ENCODE data around the gene EVC2. TPM values are rescaled to one million over a fixed set of nuclear protein-coding genes. Genes with fewer than 3 reads are reported as not detected.

EVC2 gene
- total RNA-seq, 2 experiments from 2014 or later, result 3.4 TPM; not detected in 1

DNA sequence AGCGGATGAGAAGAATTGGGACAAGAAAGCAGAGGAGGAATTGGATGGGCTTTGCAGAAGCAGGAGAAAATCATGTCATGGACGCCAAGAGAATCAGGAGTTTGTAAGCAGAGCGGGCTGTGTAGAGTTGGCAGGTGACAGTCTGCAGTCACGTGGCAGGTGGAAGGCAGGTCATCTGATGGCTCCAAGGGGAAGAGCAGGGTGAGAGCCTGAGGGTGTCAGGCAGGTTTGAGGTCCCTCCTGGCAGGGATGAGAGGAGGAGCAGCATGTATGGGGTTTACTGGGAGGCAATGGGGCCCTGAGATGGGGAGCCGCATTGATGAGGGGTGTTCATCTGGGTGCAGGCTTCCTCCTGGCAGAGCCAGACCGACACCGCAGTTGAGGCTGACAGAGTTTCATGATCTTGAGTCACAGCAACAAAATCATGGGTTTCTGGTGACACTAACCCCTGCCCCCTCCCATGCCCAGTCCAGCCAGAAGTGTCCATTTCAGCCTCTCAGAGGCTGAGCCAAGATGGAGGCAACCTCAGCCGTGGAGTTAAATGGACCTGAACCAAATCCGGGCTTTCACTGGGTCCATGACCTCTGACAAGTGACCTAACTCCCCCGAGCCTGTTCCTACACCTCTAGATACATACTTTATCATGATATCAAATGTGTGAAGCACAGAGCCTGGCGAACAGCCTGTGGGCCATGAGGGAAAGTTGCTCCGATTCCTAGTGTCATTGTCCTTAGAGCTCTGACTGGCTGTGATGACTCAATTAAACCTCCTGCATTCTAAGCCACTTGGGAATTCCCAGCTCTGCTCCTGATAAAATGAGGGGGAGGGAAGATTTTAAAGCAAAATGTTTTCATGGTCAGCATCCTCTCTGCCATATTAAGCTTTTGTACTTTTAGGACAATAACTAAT is 38.7 kb upstream of the EVC2 start:
- no peak overlapping the region for H3K4me2 ChIP-seq (ENCODE audit: low read length)
- no TSS peak for BruUV-seq (replicated peaks)
- no peak overlapping the region for H2AFZ ChIP-seq (ENCODE audit: low read length)
- no peaks in the 10 kb centered on the region for H4K20me1 ChIP-seq (ENCODE audit: insufficient read depth, low read length)
- intact Hi-C loops (cut with micrococcal nuclease; ENCODE audit: unreplicated experiment), result no loop called here
- no peaks in the 10 kb centered on the region for H3K9me3 ChIP-seq (ENCODE audit: low read length)
- H3K36me3 ChIP-seq (ENCODE audit: insufficient read depth, low read length), result no peaks in the 10 kb centered on the region
- no peaks in the 10 kb centered on the region for H3K9me2 ChIP-seq (ENCODE audit: insufficient read depth, low read length)
- TF ChIP-seq CTCF (conservative IDR thresholded peaks at IDR 0.05; ENCODE audit: low read length), result no peak
- TF ChIP-seq EZH2phosphoT487 (IDR thresholded peaks at IDR 0.05; ENCODE audit: borderline replicate concordance, low read depth, low read length), result no peak
- POLR2A ChIA-PET, result interaction anchor here (0.6 kb wide), 1 partner anchor 99 kb away, joined by 4 read pairs; no protein-coding TSS in a partner anchor
- no peaks in the 10 kb centered on the region for H3K79me2 ChIP-seq (ENCODE audit: insufficient read depth, low read depth, low read length)
- no peak overlapping the region for H3K27ac ChIP-seq (ENCODE audit: low read depth, low read length, poor library complexity, severe bottlenecking)
- H3K4me3 ChIP-seq (ENCODE audit: low read depth, low read length, poor library complexity, severe bottlenecking), result no peak overlapping the region
- CTCF ChIA-PET (ENCODE audit: unreplicated experiment), result interaction anchor here (0.5 kb wide), 1 partner anchor 826 kb away, joined by 3 read pairs; no protein-coding TSS in a partner anchor
- no peak for DNase-seq (ENCODE audit: low spot score)
- no peaks in the 10 kb centered on the region for H3K4me1 ChIP-seq (ENCODE audit: insufficient read depth, low read length, poor library complexity, severe bottlenecking)

DNA sequence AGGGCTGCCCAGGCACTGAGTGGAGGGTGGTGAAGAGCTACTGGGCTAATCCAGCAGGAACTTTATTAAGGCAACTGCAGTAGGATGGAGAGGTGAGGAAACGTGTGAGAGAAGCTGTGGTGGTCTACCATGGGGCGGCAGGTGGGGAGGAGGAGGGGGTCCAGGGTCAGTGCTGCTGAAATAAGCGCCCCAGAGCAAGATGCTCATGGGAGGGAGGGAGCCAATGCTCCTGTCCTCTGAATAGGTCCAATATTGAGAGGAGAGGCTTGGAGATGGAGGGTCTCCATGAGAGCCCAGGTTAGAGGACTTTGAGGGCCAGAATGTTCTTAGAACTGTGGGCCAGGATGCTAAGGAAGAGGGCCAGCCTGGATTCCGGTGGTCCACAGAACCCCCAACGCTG is 37.9 kb upstream of the EVC2 start:
- no peaks in the 10 kb centered on the region for H3K9me2 ChIP-seq (ENCODE audit: insufficient read depth, low read length)
- POLR2A ChIA-PET, result no interaction called here
- H3K79me2 ChIP-seq (ENCODE audit: insufficient read depth, low read depth, low read length), result no peaks in the 10 kb centered on the region
- no peaks in the 10 kb centered on the region for H4K20me1 ChIP-seq (ENCODE audit: insufficient read depth, low read length)
- no peaks in the 10 kb centered on the region for H3K4me1 ChIP-seq (ENCODE audit: insufficient read depth, low read length, poor library complexity, severe bottlenecking)
- no peak overlapping the region for H2AFZ ChIP-seq (ENCODE audit: low read length)
- H3K4me3 ChIP-seq (ENCODE audit: low read depth, low read length, poor library complexity, severe bottlenecking), result no peak overlapping the region
- intact Hi-C loops (cut with micrococcal nuclease; ENCODE audit: unreplicated experiment), result no loop called here
- CTCF ChIA-PET (ENCODE audit: unreplicated experiment), result no interaction called here
- H3K9me3 ChIP-seq (ENCODE audit: low read length), result no peaks in the 10 kb centered on the region
- H3K4me2 ChIP-seq (ENCODE audit: low read length), result no peak overlapping the region
- no peak for DNase-seq (ENCODE audit: low spot score)
- H3K27ac ChIP-seq (ENCODE audit: low read depth, low read length, poor library complexity, severe bottlenecking), result no peak overlapping the region
- TF ChIP-seq EZH2phosphoT487 (IDR thresholded peaks at IDR 0.05; ENCODE audit: borderline replicate concordance, low read depth, low read length), result no peak
- TF ChIP-seq CTCF (conservative IDR thresholded peaks at IDR 0.05; ENCODE audit: low read length), result no peak
- H3K36me3 ChIP-seq (ENCODE audit: insufficient read depth, low read length), result no peaks in the 10 kb centered on the region
- no TSS peak for BruUV-seq (replicated peaks)

DNA sequence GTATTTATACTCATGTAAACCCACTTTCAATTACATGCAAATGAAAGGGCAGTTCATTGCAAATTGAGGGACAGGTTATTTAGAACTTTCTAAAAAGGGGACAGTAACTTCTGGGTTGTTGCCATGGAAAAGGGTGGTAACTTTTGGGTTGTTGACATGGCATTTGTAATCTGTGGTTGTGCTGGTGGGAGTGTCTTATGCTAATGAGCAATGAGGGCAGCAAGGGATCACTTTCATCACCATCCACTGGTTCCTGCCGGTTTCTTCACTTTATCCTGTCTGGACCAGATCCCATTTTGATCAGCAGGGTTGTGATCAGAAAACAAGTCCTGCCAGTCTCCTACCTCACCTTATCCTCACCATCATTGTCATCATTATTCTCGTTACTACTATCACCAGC is 34.6 kb upstream of the EVC2 start:
- DNase-seq (ENCODE audit: low spot score), result no peak
- ChIA-PET POLR2A (no interaction called here), CTCF (ENCODE audit: unreplicated experiment) (no interaction called here)
- H2AFZ ChIP-seq (ENCODE audit: low read length), result no peak overlapping the region
- H3K27ac ChIP-seq (ENCODE audit: low read depth, low read length, poor library complexity, severe bottlenecking), result no peak overlapping the region
- H3K79me2 ChIP-seq (ENCODE audit: insufficient read depth, low read depth, low read length), result no peaks in the 10 kb centered on the region
- BruUV-seq (replicated peaks), result no TSS peak
- H3K4me2 ChIP-seq (ENCODE audit: low read length), result no peak overlapping the region
- H3K36me3 ChIP-seq (ENCODE audit: insufficient read depth, low read length), result no peaks in the 10 kb centered on the region
- no peaks in the 10 kb centered on the region for H3K4me1 ChIP-seq (ENCODE audit: insufficient read depth, low read length, poor library complexity, severe bottlenecking)
- H4K20me1 ChIP-seq (ENCODE audit: insufficient read depth, low read length), result no peaks in the 10 kb centered on the region
- TF ChIP-seq CTCF (conservative IDR thresholded peaks at IDR 0.05; ENCODE audit: low read length) (no peak), EZH2phosphoT487 (IDR thresholded peaks at IDR 0.05; ENCODE audit: borderline replicate concordance, low read depth, low read length) (no peak)
- no peaks in the 10 kb centered on the region for H3K9me2 ChIP-seq (ENCODE audit: insufficient read depth, low read length)
- H3K4me3 ChIP-seq (ENCODE audit: low read depth, low read length, poor library complexity, severe bottlenecking), result no peak overlapping the region
- no peaks in the 10 kb centered on the region for H3K9me3 ChIP-seq (ENCODE audit: low read length)
- intact Hi-C loops (cut with micrococcal nuclease; ENCODE audit: unreplicated experiment), result no loop called here
